GM21576 (cell line): ENCODE results near the gene POU4F3.
"Not testable (repeated sequence)": the region's sequence is repeated elsewhere in the genome, so short reads cannot be mapped to it uniquely, and the experiment has no call there.

Experiments used
- ATAC-seq: cut with Tn5 transposase; IDR thresholded peaks from one replicate; pipeline ENCODE4 v1.9.1; 2021; ENCODE audit warnings: mild to moderate bottlenecking, moderate library complexity; ENCODE audit not compliant: unreplicated experiment

The POU4F3 gene, protein sequence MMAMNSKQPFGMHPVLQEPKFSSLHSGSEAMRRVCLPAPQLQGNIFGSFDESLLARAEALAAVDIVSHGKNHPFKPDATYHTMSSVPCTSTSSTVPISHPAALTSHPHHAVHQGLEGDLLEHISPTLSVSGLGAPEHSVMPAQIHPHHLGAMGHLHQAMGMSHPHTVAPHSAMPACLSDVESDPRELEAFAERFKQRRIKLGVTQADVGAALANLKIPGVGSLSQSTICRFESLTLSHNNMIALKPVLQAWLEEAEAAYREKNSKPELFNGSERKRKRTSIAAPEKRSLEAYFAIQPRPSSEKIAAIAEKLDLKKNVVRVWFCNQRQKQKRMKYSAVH

DNA sequence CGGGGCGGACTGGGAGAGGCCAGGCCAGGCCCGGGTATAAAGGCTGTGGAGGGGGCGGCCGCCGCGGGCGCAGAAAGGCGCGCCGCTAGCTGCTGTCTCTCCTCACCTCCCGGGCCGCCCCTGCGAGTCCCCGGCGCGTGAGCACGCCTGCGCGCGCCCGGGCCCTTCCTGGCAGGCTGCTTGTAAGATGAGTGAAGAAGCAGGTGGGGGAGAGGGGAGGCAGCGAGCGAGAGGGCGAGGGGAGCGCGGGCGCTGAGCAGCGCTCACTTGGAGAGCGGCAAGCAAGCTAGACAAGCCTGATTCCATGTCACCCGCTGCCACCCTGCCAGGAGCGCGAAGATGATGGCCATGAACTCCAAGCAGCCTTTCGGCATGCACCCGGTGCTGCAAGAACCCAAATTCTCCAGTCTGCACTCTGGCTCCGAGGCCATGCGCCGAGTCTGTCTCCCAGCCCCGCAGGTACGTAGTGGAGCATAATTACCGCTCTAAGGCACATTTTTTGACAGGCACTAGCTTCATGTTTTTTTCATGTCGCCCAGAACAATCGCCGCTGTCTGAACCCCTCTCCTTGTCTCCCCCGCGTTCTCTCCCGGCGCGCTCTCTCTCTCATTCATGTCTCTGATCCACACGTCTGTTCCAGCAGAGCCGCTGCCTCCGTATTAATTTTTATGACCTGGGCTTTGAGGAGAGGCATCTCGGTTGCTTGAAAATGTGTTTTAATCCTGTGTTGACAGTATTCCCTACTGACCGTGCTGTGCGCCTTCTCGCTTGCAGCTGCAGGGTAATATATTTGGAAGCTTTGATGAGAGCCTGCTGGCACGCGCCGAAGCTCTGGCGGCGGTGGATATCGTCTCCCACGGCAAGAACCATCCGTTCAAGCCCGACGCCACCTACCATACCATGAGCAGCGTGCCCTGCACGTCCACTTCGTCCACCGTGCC is at the start of gene POU4F3:
TSS of gene POU4F3 (plus strand) at position 66 of the 941 bp plus-strand sequence. CDS start at position 340, 274 bp downstream.
- no peak for ATAC-seq

DNA sequence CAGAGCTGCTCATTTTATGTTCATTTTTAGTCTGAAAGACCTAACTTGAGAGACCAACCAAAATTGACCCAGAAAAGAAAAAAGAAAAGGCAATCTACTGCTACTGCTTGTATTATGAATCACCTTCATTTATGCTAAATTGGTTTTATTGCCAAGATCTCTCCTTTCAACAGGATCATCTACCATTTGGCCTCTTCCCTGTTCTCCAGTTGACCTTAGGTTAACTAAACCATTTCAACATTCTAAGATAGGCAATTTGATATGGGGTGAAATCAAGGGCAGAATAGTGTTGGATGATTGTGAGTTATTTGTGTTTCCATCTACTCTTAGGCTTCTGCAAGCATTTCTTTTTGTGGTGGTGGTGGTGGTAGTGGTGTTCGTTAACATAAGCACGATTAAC is 48.3 kb upstream of the POU4F3 start:
- no peak for ATAC-seq

DNA sequence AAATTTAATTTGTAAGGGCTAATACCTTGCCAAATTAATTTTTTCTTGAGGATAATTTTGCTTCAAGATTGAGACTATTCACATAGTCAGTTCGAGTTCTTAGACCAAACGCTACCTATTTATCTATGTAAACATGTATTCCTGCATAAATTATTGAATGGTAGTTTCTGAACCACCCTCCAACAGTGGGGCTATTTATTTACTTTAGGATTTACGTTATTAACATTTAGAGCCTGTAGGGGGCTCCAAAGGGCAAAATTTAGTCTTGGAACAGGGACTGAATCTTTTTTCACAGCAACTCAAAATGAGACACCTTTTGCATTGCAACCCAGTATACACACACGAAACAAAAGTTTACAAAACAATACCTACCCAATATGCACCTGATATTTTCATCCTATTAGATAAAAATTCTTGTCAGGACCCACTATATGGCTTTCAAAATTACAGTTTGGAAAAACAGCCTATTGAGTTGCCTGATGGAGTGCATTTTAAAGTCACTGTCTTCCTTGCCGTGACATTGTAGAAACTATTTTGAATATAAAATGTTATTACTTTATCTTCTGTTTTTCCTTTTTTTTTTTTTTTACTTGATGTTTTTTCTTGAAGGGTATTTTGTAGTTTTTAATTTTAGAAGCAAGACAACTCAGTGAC is 47.1 kb upstream of the POU4F3 start:
- ATAC-seq, result peak; percentile 74

DNA sequence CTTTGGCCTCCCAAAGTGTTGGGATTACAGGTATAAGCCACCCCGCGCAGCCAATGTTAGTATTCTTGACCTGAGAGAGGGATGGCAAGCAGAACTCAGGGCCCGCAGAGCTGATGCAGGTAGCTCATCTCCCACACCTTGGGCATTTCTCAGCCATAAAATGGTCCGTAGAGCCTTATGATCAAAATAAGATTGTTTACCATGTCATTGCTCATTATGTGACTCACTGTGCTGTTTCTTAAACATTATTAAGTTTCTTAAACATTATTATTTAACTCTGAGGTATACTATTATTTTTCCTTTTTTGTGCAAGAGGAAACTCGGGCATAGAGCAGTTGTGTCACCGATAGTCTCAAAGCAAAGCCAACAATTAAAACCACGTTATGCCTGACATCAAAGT is 42.4 kb upstream of the POU4F3 start:
- ATAC-seq, result no peak

DNA sequence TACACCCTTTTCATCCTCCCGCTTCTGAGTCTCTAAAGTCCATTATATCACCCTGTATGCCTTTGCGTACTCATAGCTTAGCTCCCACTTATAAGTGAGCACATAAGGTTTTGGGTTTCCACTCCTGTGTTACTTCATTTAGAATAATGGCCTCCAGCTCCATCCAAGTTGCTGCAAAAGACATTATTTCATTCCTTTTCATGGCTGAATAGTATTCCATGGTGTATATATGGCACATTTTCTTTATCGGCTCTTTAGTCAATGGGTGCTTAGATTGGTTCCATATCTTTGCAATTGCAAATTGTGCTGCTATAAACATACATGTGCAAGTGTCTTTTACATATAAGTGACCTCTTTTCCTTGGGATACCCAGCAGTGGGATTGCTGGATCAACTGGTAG is 39.7 kb upstream of the POU4F3 start:
- not testable (repeated sequence) for ATAC-seq

DNA sequence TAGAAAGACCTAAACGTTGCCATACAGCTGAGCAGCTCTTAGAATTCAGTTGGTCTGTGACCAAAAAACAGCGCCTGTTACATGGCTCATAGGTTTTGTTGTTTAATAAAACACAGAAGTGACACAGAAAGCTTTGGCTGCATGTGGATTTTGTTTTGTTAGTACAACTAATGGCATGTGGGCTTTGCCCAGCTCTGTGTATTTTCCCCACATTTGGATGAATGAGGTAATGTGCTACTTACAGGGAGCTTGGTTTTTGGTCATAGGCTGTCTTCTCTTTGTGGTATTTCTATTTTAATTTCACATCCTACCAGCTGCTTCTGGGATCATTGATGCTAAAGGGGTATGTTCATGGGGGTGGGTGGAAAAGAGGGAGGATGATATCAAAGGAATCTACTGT is 37.0 kb upstream of the POU4F3 start:
- ATAC-seq, result no peak

DNA sequence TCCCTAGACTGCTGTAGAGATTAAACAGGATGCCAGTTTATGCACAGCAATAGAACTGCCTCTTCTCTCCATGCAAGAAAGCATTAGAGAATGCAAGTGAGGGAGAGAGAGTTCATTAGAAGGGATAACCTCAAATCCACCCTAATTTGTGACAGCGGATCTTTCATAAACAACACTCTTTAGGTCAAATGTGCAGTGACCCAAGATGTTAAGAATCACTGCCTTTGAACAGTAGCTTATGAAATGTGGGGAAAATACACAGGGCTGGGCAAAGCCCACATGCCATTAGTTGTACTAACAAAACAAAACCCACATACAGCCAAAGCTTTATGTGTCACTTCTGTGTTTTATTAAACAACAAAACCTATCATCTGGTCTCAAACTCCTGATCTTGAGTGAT is 36.2 kb upstream of the POU4F3 start:
- no peak for ATAC-seq

DNA sequence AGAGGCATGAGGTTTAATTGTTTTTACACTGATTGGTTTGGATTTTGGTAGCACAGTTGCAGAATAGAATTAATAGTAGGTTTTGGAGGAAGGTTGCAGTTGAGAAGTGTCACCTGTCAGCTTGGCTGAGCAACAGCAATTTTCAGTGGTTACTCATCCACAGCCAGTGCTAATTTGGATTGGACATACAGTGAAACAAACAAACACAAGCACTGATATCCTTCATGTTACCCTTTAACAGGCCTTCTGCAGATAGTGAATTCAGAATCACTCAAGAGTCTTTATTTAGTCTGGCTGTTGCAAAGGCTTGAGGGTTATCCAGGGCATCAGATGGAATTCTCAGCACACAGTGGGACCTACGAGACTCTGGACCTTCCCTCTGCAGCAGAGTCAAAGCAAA is 31.8 kb upstream of the POU4F3 start:
- ATAC-seq, result no peak

DNA sequence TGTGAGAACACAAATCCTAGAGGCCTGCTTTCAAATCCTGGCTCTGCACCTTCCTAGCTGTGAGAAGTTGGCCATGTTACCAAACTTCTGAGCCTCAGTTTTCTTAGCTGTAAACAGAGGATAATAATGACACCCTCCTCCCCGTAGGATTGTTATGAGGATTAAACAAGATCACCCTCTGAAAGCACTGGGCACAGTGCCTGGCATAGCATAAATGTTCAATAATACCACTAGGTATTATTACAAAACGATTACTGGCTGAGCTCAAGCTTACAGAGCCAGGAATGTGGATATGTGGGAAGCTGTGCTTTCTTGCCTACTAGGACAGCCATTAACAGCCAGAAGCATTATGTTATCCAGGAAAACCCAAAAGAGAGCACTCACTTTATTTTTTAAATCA is 30.8 kb upstream of the POU4F3 start:
- no peak for ATAC-seq

DNA sequence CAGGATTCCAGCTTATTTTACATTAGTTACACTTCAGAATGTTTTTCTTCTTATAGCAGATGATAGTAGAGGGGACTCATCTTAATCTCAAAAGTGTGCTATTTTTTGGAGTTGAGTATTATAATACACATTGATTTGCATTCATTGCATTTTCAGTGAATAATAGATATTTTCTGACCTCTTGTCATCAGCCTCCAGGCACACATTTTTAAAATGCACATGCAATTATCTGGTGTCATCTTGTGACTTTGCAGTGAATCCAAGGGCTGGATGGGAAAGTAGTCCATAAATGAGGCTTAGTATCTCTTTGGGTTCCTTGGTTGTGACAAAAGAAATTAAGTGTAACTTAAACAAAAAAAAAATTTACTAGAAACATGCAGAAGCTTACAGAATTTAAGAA is 28.1 kb upstream of the POU4F3 start:
- ATAC-seq, result no peak

DNA sequence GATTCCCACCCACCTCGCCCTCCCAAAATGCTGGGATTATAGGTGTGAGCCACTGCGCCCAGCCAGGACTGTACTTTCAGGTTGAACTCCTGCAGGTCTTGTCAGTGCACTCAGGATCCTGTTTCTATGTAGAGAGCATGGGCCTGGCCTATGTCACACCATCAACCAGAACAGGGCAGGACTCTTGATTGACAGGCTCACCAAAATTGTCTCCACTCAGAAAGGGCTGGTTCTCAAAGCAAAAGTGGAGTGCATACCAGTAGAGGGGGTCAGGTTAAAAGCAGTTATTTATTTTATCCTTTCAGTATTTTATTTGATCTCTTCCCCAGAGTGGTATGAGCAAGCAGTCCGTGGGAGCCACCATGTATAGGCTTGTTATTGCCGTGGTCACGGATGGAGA is 27.4 kb upstream of the POU4F3 start:
- no peak for ATAC-seq

DNA sequence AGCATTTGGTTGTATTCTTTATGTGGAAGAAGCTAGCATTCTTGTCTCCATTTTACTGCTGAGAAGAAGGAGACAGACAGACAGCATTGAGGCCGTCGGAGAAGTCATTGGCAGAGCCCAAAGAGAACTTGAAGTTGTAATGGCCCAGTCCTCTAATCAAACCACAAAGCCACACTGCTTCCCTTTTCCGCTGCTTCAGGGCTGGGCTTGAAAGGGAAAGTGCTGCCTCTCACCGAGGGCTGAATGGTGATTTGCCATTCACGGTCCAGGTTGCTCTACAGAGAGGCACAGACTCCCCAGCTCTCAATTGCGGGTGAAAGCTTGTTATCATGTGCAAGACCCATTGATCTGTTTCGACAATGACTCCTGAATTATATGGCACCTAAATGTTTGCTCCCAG is 25.6 kb upstream of the POU4F3 start:
- no peak for ATAC-seq

DNA sequence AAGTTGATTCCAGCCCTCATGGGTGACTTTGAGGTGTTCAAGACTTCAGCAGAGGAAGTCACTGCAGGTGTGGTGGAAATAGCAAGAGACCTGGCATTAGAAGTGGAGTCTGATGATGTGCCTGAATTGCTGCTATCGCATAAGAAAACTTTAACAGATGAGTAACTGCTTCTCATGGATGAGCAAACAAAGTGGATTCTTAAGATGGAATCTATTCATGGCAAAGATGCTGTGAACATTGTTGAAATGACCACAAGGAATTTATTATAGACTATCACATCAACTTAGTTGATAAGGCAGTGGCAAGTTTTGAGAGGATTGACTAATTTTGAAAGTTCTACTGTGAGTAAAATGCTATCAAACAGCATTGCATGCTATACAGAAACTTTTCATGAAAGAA is 17.1 kb upstream of the POU4F3 start:
- ATAC-seq, result no peak

DNA sequence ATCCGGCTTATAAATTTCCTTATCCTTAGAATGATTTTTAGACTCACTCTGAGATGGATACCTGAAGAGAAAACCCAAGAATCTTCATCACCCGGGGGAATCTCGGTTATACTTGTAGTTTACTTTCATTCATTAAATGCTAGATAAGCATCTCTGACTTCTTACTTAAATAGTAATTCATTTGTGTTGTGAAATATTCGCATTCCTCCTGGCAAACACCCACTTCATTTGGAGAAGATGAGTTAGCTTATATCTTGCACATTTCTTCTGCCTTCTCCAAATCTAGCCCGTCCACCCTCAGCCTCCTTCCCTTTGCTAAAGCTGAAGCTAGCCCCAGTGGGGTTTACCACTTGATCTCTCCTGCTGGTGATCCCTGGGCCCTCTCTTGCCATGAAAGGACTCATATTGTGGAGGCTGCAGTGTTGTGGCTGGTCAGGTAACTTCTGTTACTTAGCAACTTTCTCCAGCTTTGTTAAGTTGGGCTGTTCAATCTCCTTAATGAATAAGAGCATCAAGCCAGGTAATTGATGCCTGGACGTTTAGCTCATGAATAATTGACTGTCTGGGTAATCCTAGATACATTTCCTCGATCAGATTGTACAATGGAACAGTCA is 11.3 kb upstream of the POU4F3 start:
- ATAC-seq, result no peak

DNA sequence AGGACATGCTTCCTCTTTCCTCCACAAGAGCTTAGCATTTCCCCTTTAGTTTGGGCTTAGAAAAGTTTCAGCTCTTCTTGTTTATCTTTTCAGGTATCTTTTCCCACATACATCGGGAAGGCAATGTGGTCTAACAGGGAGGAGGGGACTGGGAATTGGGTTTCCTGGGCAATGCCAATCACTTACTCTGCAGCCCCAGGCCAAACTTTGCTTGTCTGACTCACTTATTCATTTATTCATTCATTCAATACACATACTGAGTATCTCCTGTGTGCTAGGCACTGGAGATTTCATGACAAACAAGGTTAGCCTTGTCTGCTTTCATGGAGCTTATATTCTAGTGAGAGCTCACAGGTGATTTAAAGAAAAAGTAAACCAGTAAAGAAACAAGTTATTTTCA is 10.7 kb upstream of the POU4F3 start:
- no peak for ATAC-seq

DNA sequence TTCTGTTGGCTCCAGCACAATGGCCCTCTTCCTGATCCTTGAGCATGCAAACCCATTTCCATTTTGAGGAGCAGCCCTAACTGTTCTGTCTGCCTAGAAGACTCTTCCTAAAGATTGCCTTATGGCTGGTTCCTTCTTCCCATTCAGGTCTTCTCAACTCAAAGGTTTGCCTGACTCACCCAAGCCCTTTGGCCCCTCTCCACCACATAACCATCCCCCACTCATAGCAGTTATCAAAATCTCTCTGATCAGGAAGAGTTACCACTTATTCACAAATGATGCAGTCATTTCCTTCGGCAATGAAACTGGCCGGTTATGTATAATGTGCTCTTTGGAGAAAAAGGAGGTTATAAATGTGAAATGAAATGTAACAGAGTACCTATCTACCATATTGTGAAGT is 8.9 kb upstream of the POU4F3 start:
- ATAC-seq, result no peak

DNA sequence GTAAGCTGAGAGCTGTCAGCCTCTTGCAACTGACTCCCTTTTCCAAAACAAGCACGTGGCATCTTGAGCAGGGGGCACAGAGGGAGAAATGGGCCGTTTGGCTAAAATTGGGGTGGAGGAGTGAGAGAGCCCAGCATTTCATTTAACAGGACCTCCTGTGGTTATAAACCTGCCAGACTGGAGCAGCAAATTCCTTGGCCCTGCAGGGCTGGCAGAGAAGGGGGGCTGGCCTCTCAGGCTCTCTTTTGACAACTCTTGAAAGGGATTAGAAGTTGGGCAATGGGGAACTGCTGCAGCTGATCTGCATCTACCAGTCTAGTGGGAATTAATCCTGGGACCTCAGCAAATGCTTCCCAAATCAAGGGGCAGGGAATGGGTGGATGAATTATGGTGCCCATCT is 7.2 kb upstream of the POU4F3 start:
- no peak for ATAC-seq

DNA sequence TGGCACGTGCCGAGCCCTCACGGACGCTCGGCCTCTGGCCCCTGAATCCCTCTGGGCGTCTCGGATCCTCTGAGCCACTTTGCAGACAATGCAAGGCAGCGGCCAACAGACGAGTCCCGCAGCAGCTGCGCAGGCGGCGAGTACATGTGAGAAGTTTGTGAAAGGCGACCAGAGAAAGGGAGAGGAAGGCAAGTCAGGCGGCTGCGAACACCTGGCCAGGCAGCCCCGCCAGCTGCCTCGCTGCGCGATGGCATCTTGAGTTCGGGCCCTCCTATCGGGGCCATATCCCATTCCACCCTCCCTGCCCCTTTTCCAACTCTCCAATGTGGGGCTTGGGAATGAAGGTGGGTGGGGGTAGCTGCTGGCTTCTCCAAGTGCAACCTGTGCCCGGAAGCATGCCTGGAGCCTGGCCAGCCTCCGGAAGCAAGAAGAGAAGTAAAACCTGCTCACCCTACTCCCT is 4.5 kb upstream of the POU4F3 start:
- no peak for ATAC-seq

DNA sequence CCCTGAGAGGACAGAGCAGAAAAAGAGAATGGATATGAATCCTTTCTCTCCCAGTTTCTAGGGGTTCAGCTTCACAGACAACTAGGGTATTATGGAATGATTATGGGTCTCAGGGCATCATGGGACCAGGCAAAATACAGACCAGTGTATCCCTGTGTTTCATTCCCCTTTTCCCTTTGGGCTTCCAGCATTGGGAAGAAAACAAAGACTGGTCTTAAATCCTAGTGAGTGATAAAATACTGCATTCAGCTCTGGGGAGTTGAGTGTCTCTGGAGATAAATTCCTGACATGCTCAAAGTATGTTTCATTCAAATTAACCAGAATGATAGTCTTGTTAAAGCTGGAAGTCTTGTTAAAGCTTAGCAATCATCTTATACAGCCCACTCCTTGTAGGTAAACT is 2.4 kb upstream of the POU4F3 start:
- no peak for ATAC-seq

DNA sequence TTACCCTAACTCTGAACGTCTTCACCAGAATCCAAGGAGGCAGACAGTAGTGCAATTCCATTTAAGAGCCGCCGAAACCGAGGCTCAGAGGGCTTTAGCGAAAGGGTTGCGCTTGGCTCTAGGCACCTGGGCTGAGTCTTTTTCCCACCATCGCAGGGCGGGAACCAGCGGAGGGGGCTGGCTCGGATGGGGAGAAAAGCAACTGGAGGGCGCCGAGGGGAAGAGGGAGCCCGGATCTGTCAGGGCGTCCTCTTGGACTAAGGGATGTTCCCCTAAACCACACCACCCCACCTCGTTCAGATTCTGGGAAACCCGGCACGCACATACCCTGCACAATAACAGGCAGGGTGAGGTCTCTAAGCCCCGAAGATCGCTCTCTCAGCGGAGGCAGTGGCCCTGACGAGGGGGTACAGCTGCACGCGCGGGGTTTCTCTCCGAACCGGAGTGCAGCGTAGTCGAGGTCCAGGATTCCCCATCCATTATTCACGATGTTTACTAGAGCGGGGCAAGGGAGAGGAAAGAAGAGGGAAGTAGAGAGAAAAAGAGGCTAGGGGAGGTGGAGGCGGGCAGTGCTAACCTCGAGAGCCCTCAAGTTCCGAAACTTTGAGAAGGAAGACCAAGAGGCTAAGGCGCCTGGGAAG is 1.3 kb upstream of the POU4F3 start:
- ATAC-seq, result no peak

DNA sequence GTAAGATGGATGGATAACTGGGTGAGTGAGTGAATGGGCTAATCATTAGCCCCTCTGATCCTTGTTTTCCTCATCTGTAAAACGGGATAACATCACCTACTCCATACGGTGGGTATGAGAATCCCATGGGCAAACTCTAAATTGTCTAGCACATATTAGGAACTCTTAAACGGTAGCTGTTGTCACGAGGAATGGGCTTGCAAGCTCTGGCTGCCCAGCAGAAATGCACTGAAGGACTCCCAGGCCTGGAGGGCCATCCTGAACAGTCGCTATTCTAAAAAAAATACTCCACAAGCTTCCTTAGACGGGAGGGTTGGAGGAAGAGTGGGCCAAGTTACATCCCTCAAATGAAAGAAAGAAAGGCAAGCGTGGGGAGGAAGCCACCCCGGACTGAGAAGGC is 711 bp upstream of the POU4F3 start:
- ATAC-seq, result no peak
